ENCODE results near the gene SERINC5.
"Not testable (repeated sequence)": the region's sequence is repeated elsewhere in the genome, so short reads cannot be mapped to it uniquely, and the experiment has no call there.

Gene SERINC5

DNA sequence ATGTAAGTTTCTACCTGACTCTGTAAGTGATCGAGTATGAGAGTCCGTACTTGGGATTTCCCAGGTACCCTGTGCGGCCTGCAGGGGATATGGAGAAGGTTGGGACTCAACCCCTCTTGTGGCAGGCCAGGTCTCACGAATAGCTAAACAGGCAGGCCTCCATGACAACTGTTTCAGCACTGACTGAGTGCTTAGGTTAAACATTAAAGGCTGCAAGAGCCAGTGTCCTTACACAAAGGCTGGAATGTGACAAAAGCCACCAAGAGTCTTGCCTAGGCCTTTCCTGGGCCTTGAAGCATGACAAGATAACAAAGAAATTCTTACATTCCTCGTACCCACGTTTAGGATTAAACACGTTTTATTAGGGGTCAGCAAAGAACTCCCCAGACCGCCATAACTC, 162.1 kb downstream of the SERINC5 start:
- TF ChIP-seq, protein P1, sequence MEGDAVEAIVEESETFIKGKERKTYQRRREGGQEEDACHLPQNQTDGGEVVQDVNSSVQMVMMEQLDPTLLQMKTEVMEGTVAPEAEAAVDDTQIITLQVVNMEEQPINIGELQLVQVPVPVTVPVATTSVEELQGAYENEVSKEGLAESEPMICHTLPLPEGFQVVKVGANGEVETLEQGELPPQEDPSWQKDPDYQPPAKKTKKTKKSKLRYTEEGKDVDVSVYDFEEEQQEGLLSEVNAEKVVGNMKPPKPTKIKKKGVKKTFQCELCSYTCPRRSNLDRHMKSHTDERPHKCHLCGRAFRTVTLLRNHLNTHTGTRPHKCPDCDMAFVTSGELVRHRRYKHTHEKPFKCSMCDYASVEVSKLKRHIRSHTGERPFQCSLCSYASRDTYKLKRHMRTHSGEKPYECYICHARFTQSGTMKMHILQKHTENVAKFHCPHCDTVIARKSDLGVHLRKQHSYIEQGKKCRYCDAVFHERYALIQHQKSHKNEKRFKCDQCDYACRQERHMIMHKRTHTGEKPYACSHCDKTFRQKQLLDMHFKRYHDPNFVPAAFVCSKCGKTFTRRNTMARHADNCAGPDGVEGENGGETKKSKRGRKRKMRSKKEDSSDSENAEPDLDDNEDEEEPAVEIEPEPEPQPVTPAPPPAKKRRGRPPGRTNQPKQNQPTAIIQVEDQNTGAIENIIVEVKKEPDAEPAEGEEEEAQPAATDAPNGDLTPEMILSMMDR (IDR thresholded peaks at IDR 0.05; ENCODE audit: low read depth, low read length, missing control alignments) = peak; percentile 8
- in situ Hi-C loops (cut with HindIII; ENCODE audit: low sequenced_read_pairs) = no loop called here
- H3K4me3 ChIP-seq (ENCODE audit: low read depth, low read length) = no peak overlapping the region
- no peak for DNase-seq (ENCODE audit: low read depth)

DNA sequence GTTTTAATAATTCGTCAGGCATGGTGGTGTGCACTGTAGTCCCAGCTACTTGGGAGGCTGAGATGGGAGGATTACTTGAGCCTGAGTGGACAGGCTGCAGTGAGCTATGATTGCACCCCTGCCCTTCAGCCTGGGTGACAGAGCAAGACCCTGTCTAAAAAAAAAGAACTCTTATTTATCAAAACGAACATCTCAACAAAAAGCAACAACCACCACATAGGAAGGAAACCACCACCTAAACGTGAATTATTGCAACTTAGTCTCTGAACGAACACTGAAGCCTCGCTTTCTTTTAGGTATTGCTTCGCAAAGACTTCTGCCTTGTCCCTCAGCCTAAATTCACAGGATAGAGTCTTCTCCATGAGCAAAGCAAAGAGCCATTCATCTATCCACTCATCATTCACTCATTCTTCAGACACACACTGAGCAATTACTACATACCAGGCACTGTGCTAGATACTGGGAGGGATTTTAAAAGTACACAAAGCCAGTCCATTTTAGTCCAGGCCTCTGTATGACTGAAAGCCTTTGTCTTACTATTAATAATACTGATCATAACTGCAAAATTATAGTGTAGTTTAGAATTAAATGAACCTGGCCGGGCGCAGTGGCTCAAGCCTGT, 163.3 kb downstream of the SERINC5 start:
- no peak for DNase-seq (ENCODE audit: low read depth)
- in situ Hi-C loops (cut with HindIII; ENCODE audit: low sequenced_read_pairs) = no loop called here
- TF ChIP-seq, protein P1 (IDR thresholded peaks at IDR 0.05; ENCODE audit: low read depth, low read length, missing control alignments) = no peak
- H3K4me3 ChIP-seq (ENCODE audit: low read depth, low read length) = no peak overlapping the region

- H3K4me3 ChIP-seq (ENCODE audit: low read depth, low read length); in situ Hi-C loops (cut with HindIII; ENCODE audit: low sequenced_read_pairs): not testable (repeated sequence)
- DNase-seq (ENCODE audit: low read depth) = peak; percentile 48
- TF ChIP-seq, protein P1 (IDR thresholded peaks at IDR 0.05; ENCODE audit: low read depth, low read length, missing control alignments) = peak; percentile 43
Observed at GRCh38 chr5:80091792-80092192, 164.1 kb downstream of the SERINC5 start.

GRCh38 chr5:80090884-80091166, 165.0 kb downstream of the SERINC5 start:
- no peak overlapping the region for H3K4me3 ChIP-seq (ENCODE audit: low read depth, low read length)
- in situ Hi-C loops (cut with HindIII; ENCODE audit: low sequenced_read_pairs) = no loop called here
- TF ChIP-seq, protein P1 (IDR thresholded peaks at IDR 0.05; ENCODE audit: low read depth, low read length, missing control alignments) = no peak
- DNase-seq (ENCODE audit: low read depth) = no peak

DNA sequence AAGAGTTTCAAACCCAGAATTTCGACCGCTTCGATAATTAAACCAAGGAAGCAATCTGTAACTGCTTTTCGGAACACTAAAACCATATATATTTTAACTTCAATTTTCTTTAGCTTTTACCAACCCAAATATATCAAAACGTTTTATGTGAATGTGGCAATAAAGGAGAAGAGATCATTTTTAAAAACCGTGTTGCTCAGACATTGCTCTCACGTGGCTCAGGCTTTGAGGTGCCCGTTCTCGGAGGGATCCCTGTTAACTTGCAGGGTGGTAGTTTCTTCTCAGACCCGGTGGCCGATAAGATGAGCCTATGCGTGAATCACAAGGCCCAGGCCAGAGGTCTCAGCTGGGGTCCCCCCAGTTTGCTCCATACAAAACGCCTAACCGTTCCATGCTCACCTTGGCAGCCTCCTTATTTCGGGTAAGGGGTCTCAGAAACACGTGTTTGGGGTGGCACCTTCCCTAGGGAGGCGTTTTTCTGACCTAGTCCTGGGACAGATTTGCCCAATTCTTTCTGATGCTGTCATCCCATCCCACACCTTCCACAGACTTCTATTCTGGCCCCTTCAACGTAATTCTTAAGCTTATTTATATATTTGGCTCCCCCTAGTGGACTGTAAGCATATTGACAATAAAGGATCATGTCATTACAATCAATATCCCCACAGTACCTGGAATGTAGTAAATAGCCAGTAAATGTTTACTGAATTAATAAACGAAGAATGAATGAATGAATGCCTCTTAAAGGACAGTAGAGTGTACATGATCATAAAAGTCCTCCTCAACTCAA, 172.6 kb downstream of the SERINC5 start:
- TF ChIP-seq, protein P1 (IDR thresholded peaks at IDR 0.05; ENCODE audit: low read depth, low read length, missing control alignments) = peak; percentile 47
- no peak overlapping the region for H3K4me3 ChIP-seq (ENCODE audit: low read depth, low read length)
- in situ Hi-C loops (cut with HindIII; ENCODE audit: low sequenced_read_pairs) = no loop called here
- peak; percentile 38 for DNase-seq (ENCODE audit: low read depth)

GRCh38 chr5:80082731-80083100, 173.1 kb downstream of the SERINC5 start:
- H3K4me3 ChIP-seq (ENCODE audit: low read depth, low read length) = no peak overlapping the region
- in situ Hi-C loops (cut with HindIII; ENCODE audit: low sequenced_read_pairs) = no loop called here
- TF ChIP-seq, protein P1 (IDR thresholded peaks at IDR 0.05; ENCODE audit: low read depth, low read length, missing control alignments) = peak; percentile 76
- DNase-seq (ENCODE audit: low read depth) = peak; percentile 50

Data from astrocyte of the cerebellum (primary cell).